ENCODE measurements around the gene SLC49A3.

DNA sequence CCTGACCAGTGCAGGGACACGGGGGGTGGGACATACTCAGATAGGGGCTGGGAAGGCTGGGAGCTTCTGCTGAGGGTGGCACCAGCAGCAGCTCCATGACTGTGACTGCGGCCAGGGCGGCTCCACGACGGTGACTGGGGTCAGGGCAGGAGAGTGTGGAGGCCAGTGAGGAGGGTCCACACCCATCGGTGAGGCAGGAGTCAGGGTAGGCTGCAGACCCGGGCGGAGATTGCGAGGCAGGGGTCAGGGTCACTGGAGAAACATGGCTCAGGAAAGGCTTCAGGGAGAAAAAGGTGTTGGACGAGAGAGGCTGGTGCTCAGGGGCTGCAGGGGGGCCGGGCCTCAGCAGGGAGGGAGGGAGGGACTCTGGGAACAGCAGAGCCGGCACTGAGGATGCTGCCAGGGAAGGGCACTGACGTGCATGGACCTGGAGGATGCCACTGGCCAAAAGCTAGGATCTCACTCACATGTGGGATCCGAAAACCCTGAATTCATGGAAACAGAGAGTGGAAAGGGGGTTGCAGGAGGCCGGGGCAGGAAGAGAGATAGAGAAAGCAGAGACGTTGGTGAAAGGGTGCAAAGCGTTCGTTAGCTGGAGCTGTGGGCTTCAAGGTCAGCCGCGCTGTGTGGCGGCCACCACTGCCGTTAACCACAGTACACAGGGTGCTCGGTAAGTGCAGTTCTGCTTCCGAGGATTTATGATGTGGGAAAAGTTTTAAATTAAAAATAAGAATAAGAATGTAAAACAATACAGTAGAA, 36.9 kb downstream of the SLC49A3 start:
- TF ChIP-seq CTCF (IDR thresholded peaks at IDR 0.05): no peak
- no peak for TF ChIP-seq POLR2A (IDR thresholded peaks at IDR 0.05)

Measured in adrenal gland (tissue), 5 donors.